Gastrocnemius medialis (tissue), 4 donors: ENCODE data around the gene PLD2. TPM values are rescaled to one million over a fixed set of nuclear protein-coding genes. Genes with fewer than 3 reads are reported as not detected.

Source experiments
- ATAC-seq, 2 donors: fragments of 150-250 bp; one replicate each; pipeline ENCODE4 v1.9.1; 2016
- DNase-seq, 2 donors: peaks; one replicate each; pipeline ENCODE4 v3.0.0-alpha.2; 2019
- H3K27ac ChIP-seq, 4 donors: fragments of 200-600 bp; sonication (generic); 1 replicate in 1 of 4; 2 replicates in 3 of 4; pipeline ENCODE4 v1.5.1; 2016 to 2018; ENCODE audit warnings: mild to moderate bottlenecking in 2 of 4, moderate library complexity in 1 of 4
- H3K27me3 ChIP-seq, 3 donors: fragments of 200-600 bp; sonication (generic) in 2 of 3; 1 replicate in 1 of 3; 2 replicates in 2 of 3; pipeline versions ENCODE4 v1.5.1 to v1.6.0; 2016 to 2019; ENCODE audit warnings: mild to moderate bottlenecking in 1 of 3, moderate library complexity in 1 of 3
- H3K36me3 ChIP-seq, 2 donors: fragments of 200-600 bp; sonication (generic) in 1 of 2; one replicate each; pipeline ENCODE4 v1.5.1; 2017 to 2018
- H3K4me1 ChIP-seq, 2 donors: fragments of 200-600 bp; sonication (generic) in 1 of 2; one replicate each; pipeline ENCODE4 v1.5.1; 2016 to 2017; ENCODE audit warnings: mild to moderate bottlenecking in 2 of 2
- H3K4me3 ChIP-seq, 4 donors: fragments of 200-600 bp; sonication (generic) in 3 of 4; 1 replicate in 1 of 4; 2 replicates in 3 of 4; pipeline ENCODE4 v1.5.1; 2016 to 2019; ENCODE audit warnings: mild to moderate bottlenecking in 2 of 4
- H3K9me3 ChIP-seq, 3 donors: fragments of 200-600 bp; sonication (generic) in 2 of 3; 1 replicate in 1 of 3; 2 replicates in 2 of 3; pipeline ENCODE4 v1.5.1; 2016 to 2019
- POLR2A ChIP-seq, 2 donors: fragments of 450-650 bp; IDR thresholded peaks; one replicate each; pipeline ENCODE4 v1.6.1; 2017; ENCODE audit warnings: antibody characterized with exemption in 2 of 2, mild to moderate bottlenecking in 2 of 2, moderate library complexity in 2 of 2
- in situ Hi-C, 4 donors: fragments of 200-750 bp; cut with MboI; loops; one replicate each; pipeline versions ENCODE4 v1.15.0 to v1.8.0; 2017; ENCODE audit warnings: low sequenced_read_pairs in 4 of 4
- intact Hi-C: fragments of 100-400 bp; cut with DNase I; formaldehyde crosslinking; loops from one replicate; pipeline ENCODE4 v1.15.1; 2023; ENCODE audit warnings: low total_unique reads
- total RNA-seq, 4 donors: library from RNA; depleted of rRNA; stranded (reverse); fragments of >200 nt; gene quantifications; one replicate each; pipeline versions ENCODE4 v1.1.0 to v1.2.3, GENCODE V29; 2016
- TF ChIP-seq, protein P1 (sequence below), 5 experiments: fragments of 450-650 bp in 3 of 5; fragments of 200-600 bp in 2 of 5; sonication (generic) in 2 of 5; IDR thresholded peaks in 4 of 5; conservative IDR thresholded peaks in 1 of 5; 1 replicate in 4 of 5; 2 replicates in 1 of 5; pipeline ENCODE4 v1.5.1; 2016 to 2019; ENCODE audit warnings: antibody characterized with exemption in 5 of 5, mild to moderate bottlenecking in 3 of 5, moderate library complexity in 3 of 5

Gene PLD2, protein sequence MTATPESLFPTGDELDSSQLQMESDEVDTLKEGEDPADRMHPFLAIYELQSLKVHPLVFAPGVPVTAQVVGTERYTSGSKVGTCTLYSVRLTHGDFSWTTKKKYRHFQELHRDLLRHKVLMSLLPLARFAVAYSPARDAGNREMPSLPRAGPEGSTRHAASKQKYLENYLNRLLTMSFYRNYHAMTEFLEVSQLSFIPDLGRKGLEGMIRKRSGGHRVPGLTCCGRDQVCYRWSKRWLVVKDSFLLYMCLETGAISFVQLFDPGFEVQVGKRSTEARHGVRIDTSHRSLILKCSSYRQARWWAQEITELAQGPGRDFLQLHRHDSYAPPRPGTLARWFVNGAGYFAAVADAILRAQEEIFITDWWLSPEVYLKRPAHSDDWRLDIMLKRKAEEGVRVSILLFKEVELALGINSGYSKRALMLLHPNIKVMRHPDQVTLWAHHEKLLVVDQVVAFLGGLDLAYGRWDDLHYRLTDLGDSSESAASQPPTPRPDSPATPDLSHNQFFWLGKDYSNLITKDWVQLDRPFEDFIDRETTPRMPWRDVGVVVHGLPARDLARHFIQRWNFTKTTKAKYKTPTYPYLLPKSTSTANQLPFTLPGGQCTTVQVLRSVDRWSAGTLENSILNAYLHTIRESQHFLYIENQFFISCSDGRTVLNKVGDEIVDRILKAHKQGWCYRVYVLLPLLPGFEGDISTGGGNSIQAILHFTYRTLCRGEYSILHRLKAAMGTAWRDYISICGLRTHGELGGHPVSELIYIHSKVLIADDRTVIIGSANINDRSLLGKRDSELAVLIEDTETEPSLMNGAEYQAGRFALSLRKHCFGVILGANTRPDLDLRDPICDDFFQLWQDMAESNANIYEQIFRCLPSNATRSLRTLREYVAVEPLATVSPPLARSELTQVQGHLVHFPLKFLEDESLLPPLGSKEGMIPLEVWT
- 1 to 10 TPM; 2.8 to 5.8 (median 4.2) TPM for total RNA-seq

DNA sequence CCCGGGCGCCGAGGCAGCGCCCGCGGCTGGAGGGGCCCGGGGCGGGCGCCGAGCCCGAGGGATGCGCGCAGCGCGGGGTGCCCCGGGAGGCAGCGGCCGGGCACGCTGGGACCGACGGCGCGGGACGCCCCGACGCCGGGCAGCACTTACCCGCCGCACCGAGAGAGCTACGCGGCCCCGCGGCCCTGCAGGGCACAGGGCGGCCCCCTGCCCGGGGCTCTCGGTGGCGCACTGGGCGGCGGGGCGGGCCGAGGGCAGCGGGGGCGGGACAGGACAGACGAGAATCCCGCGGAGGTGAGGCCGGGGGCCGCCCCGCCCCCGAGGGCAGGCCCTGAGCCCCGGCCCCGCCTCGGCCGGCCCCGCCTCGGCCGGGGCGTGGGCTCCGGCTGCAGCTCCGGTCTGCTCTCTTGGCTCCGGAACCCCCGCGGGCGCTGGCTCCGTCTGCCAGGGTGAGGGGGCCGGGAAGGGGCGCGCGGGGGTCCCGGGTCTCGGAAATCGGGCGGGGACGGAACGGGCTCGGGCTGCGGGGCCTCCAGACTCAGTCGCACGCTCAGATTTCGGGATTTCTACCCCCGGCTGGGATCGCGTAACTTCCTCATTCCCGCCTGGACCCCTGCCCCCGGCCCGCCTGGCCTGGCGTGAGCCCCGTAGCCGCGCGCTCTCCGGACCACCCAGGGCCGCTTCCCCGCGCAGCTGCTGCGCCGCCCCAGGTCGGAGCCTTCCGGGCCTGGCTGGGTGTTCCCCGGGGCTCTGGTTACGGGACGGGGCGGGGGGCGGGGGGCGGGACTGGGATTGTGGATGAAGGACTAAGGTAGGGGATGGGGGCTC lies at the start of gene PLD2:
PLD2 (plus strand) TSS at position 376 of the 828 bp plus-strand sequence. CDS start 621 bp downstream, outside the sequence.
- intact Hi-C loops: loop anchor here (1.0 to 5.0 kb wide), 3 partner anchors 17 to 95 kb away; partner anchors contain the start of genes ARRB2 and MINK1
- H3K27ac ChIP-seq: peak within 1 kb of the TSS; percentile 70 to 81 (median 76)

DNA sequence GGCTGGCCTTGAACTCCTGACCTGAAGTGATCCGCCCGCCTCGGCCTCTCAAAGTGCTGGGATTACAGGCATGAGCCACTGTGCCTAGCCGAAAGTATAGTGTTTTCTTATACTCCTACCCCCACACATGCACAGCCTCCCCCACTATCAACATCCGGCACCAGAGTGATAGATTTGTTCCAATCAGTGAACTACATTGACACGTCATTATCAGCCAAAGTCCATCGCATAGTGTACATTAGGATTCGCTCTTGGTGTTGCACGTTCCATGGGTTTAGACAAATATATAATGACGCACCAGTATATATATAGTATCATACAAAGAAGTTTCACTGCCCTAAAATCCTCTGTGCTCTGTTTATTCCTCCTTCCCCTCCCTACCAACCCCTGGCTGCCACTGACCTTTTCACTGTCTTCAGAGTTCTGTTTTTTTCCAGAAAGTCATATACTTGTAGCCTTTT lies 47.1 kb upstream of the PLD2 start:
- Histone ChIP-seq H3K4me3 (no peak overlapping the region), H3K9me3 (no peaks in the 10 kb centered on the region), H3K36me3 (no peaks in the 10 kb centered on the region), H3K27ac (no peak overlapping the region), H3K4me1 (no peaks in the 10 kb centered on the region), H3K27me3 (peaks cover 2 to 5% (median 4%) of the 10 kb centered on the region in 3 donors)
- intact Hi-C loops (loop anchor here (10.0 kb wide), 1 partner anchor 85 kb away; no protein-coding TSS in a partner anchor), in situ Hi-C loops (no loop called here)
- ATAC-seq: peak in 1 of 2 donors; percentile 30
- DNase-seq: no peak
- TF ChIP-seq, protein P1, sequence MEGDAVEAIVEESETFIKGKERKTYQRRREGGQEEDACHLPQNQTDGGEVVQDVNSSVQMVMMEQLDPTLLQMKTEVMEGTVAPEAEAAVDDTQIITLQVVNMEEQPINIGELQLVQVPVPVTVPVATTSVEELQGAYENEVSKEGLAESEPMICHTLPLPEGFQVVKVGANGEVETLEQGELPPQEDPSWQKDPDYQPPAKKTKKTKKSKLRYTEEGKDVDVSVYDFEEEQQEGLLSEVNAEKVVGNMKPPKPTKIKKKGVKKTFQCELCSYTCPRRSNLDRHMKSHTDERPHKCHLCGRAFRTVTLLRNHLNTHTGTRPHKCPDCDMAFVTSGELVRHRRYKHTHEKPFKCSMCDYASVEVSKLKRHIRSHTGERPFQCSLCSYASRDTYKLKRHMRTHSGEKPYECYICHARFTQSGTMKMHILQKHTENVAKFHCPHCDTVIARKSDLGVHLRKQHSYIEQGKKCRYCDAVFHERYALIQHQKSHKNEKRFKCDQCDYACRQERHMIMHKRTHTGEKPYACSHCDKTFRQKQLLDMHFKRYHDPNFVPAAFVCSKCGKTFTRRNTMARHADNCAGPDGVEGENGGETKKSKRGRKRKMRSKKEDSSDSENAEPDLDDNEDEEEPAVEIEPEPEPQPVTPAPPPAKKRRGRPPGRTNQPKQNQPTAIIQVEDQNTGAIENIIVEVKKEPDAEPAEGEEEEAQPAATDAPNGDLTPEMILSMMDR (IDR thresholded peaks at IDR 0.05 in 4 of 5, conservative IDR thresholded peaks at IDR 0.05 in 1 of 5): no peak

More for the DNA sequence above, at the start of gene PLD2:
- ATAC-seq (peak; percentile 94 to 95), DNase-seq (peak; percentile 65 to 70)
- Histone ChIP-seq H3K4me3 (peak within 1 kb of the TSS; percentile 76 to 97 (median 81)), H3K4me1 (peaks cover 9 to 23% of the 10 kb centered on the region in 2 donors), H3K36me3 (no peaks in the 10 kb centered on the region), H3K27me3 (no peaks in the 10 kb centered on the region), H3K9me3 (no peaks in the 10 kb centered on the region)
- in situ Hi-C loops: no loop called here
- TF ChIP-seq, protein P1 (IDR thresholded peaks at IDR 0.05 in 4 of 5, conservative IDR thresholded peaks at IDR 0.05 in 1 of 5): no peak
- peak; percentile 34 to 50 for TF ChIP-seq POLR2A (IDR thresholded peaks at IDR 0.05)

DNA sequence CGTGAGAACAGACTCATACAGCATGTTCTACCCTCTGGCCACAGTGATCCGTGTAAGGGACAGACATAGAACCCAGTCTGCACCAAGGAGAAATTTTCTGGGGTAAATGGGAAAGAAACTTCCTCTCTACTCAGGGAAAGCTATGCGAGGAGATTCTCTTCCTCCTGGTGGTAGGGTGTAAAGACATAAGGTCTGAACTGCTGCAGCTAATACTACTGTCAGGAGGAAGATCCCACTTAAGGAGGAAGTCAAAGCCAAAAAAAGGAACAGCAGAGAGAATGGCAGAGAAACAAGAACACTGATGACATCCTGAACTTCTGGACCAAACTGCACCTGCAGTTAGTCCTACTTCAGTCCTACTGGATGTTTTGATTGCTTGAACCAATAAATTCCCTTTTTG lies 42.4 kb upstream of the PLD2 start:
- no peak for DNase-seq
- Histone ChIP-seq H3K9me3 (no peaks in the 10 kb centered on the region), H3K27me3 (peaks cover 0 to 2% (median 0%) of the 10 kb centered on the region in 3 donors), H3K27ac (no peak overlapping the region), H3K36me3 (no peaks in the 10 kb centered on the region), H3K4me3 (no peak overlapping the region), H3K4me1 (no peaks in the 10 kb centered on the region)
- TF ChIP-seq, protein P1 (IDR thresholded peaks at IDR 0.05 in 4 of 5, conservative IDR thresholded peaks at IDR 0.05 in 1 of 5): no peak
- ATAC-seq: no peak
- intact Hi-C loops: no loop called here
- in situ Hi-C loops: no loop called here

DNA sequence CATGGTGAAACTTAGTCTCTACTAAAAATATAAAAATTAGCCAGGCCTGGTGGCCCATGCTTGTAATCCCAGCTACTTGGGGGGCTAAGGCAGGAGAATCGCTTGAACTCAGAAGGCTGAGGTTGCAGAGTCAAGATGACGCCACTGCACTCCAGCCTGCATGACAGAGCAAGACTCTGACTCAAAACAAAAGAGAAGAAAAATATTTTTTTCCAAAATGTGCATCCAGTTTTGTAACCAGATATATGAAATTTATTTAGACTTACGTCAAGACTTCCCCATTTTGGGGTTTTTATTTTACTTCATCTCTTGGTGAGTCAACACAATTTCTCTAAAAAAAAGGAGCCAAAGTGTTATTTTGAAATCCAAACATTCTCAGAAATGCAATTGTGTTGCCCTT lies 40.8 kb upstream of the PLD2 start:
- H3K27ac ChIP-seq: no peak overlapping the region
- in situ Hi-C loops: no loop called here

More for the DNA sequence above, 40.8 kb upstream of the PLD2 start:
- Histone ChIP-seq H3K4me1 (no peaks in the 10 kb centered on the region), H3K9me3 (no peaks in the 10 kb centered on the region), H3K27me3 (no peaks in the 10 kb centered on the region), H3K36me3 (no peaks in the 10 kb centered on the region), H3K4me3 (no peak overlapping the region)
- ATAC-seq (no peak), DNase-seq (no peak)
- intact Hi-C loops: no loop called here
- TF ChIP-seq POLR2A (IDR thresholded peaks at IDR 0.05): no peak
- TF ChIP-seq, protein P1 (IDR thresholded peaks at IDR 0.05 in 4 of 5, conservative IDR thresholded peaks at IDR 0.05 in 1 of 5): no peak
